ENCODE data around the gene STAT6.

Gene STAT6

GRCh38 chr12:57046086-57046791 is 64.9 kb downstream of the STAT6 start:
- TF ChIP-seq, protein P1, sequence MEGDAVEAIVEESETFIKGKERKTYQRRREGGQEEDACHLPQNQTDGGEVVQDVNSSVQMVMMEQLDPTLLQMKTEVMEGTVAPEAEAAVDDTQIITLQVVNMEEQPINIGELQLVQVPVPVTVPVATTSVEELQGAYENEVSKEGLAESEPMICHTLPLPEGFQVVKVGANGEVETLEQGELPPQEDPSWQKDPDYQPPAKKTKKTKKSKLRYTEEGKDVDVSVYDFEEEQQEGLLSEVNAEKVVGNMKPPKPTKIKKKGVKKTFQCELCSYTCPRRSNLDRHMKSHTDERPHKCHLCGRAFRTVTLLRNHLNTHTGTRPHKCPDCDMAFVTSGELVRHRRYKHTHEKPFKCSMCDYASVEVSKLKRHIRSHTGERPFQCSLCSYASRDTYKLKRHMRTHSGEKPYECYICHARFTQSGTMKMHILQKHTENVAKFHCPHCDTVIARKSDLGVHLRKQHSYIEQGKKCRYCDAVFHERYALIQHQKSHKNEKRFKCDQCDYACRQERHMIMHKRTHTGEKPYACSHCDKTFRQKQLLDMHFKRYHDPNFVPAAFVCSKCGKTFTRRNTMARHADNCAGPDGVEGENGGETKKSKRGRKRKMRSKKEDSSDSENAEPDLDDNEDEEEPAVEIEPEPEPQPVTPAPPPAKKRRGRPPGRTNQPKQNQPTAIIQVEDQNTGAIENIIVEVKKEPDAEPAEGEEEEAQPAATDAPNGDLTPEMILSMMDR (IDR thresholded peaks at IDR 0.05; ENCODE audit: extremely low read depth, missing control alignments): no peak
- DNase-seq (ENCODE audit: low spot score): no peak
